Measurements from ENCODE around the gene DIPK1A.
"Not testable (repeated sequence)": the region's sequence is repeated elsewhere in the genome, so short reads cannot be mapped to it uniquely, and the experiment has no call there.

GRCh38 chr1:92974112-92974511, 12.8 kb upstream of the DIPK1A start:
- not testable (repeated sequence) for TF ChIP-seq CTCF, POLR2A, EP300 (IDR thresholded peaks at IDR 0.05)
